ENCODE data around the gene KCTD16.

Gene KCTD16

GRCh38 chr5:144203750-144204596 is 33.3 kb downstream of the KCTD16 start:
- no peaks in the 10 kb centered on the region for H3K27me3 ChIP-seq (ENCODE audit: insufficient read depth, low read depth, severe bottlenecking)
- peak; percentile 44 for DNase-seq
- H3K4me3 ChIP-seq (ENCODE audit: low read depth, low read length) = no peak overlapping the region
- H3K9me3 ChIP-seq (ENCODE audit: severe bottlenecking) = no peaks in the 10 kb centered on the region
- no peaks in the 10 kb centered on the region for H3K36me3 ChIP-seq
- H3K27ac ChIP-seq = no peak overlapping the region
- TF ChIP-seq, protein P1, sequence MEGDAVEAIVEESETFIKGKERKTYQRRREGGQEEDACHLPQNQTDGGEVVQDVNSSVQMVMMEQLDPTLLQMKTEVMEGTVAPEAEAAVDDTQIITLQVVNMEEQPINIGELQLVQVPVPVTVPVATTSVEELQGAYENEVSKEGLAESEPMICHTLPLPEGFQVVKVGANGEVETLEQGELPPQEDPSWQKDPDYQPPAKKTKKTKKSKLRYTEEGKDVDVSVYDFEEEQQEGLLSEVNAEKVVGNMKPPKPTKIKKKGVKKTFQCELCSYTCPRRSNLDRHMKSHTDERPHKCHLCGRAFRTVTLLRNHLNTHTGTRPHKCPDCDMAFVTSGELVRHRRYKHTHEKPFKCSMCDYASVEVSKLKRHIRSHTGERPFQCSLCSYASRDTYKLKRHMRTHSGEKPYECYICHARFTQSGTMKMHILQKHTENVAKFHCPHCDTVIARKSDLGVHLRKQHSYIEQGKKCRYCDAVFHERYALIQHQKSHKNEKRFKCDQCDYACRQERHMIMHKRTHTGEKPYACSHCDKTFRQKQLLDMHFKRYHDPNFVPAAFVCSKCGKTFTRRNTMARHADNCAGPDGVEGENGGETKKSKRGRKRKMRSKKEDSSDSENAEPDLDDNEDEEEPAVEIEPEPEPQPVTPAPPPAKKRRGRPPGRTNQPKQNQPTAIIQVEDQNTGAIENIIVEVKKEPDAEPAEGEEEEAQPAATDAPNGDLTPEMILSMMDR (IDR thresholded peaks at IDR 0.05; ENCODE audit: low read depth, low read length) = peak; percentile 67

- no peak overlapping the region for H3K27ac ChIP-seq
- TF ChIP-seq, protein P1 (IDR thresholded peaks at IDR 0.05; ENCODE audit: low read depth, low read length) = no peak
- H3K36me3 ChIP-seq = no peaks in the 10 kb centered on the region
- no peaks in the 10 kb centered on the region for H3K9me3 ChIP-seq (ENCODE audit: severe bottlenecking)
- H3K27me3 ChIP-seq (ENCODE audit: insufficient read depth, low read depth, severe bottlenecking) = no peaks in the 10 kb centered on the region
- DNase-seq = peak; percentile 16
- H3K4me3 ChIP-seq (ENCODE audit: low read depth, low read length) = peak overlapping the region; percentile 45
These were observed 34.5 kb downstream of the KCTD16 start for GRCh38 chr5:144205141-144205551.

DNA sequence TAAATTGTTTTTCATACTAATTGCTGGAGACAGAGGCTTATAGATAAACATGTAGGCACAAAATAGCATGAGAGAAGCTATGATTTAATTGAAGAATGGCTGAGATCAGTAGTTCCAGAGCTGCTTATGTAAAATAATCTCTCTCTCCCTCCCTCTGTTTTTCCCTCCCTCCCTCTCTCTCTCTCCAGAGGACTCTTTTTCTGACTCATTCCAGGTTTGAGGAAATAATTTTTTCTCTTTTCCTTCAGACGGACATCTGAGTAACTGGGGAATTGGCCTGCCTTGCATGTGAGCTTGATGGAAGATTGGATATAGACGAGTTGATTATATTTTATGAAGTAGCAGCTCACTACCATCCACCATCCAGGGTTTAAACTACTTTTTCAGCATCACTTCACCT is 35.5 kb downstream of the KCTD16 start:
- H3K27ac ChIP-seq = no peak overlapping the region
- no peaks in the 10 kb centered on the region for H3K27me3 ChIP-seq (ENCODE audit: insufficient read depth, low read depth, severe bottlenecking)
- no peaks in the 10 kb centered on the region for H3K36me3 ChIP-seq
- H3K9me3 ChIP-seq (ENCODE audit: severe bottlenecking) = no peaks in the 10 kb centered on the region
- TF ChIP-seq, protein P1 (IDR thresholded peaks at IDR 0.05; ENCODE audit: low read depth, low read length) = no peak
- no peak for DNase-seq
- H3K4me3 ChIP-seq (ENCODE audit: low read depth, low read length) = no peak overlapping the region

DNA sequence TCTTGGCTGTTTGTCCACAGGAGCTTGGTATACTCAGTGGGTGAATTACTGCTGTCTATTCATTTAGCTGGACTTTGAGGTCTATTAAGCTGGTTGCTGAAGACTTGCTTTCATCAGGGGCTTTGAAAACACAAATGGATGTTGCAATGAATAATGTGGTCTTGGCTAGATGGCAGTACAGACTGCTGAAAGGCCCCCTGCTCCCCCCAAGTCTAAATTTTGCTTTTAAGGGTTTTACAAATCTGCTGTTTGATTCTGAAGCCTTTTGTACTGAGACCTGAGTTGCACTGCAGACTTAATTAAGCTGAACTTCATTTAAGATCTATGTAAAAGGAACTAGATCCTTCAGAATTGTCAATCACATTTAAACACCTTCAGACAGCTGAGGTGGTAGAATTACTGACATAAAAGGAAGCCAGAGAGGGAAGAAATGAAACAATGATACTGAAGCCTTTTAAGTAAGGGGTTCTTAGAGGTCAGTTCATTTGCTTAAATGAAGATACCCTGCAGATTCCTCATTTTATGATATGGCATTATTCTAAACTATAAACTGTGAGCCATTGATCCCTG is 37.3 kb downstream of the KCTD16 start:
- TF ChIP-seq, protein P1 (IDR thresholded peaks at IDR 0.05; ENCODE audit: low read depth, low read length) = peak; percentile 27; the same call in 1 of the 2 replicates
- no peaks in the 10 kb centered on the region for H3K9me3 ChIP-seq (ENCODE audit: severe bottlenecking)
- H3K4me3 ChIP-seq (ENCODE audit: low read depth, low read length) = no peak overlapping the region
- H3K27me3 ChIP-seq (ENCODE audit: insufficient read depth, low read depth, severe bottlenecking) = no peaks in the 10 kb centered on the region
- H3K27ac ChIP-seq = no peak overlapping the region
- DNase-seq = no peak
- H3K36me3 ChIP-seq = no peaks in the 10 kb centered on the region

GRCh38 chr5:144209361-144209760 is 38.7 kb downstream of the KCTD16 start:
- H3K27ac ChIP-seq = no peak overlapping the region
- H3K9me3 ChIP-seq (ENCODE audit: severe bottlenecking) = no peaks in the 10 kb centered on the region
- H3K36me3 ChIP-seq = no peaks in the 10 kb centered on the region
- H3K4me3 ChIP-seq (ENCODE audit: low read depth, low read length) = no peak overlapping the region
- DNase-seq = no peak
- no peaks in the 10 kb centered on the region for H3K27me3 ChIP-seq (ENCODE audit: insufficient read depth, low read depth, severe bottlenecking)
- TF ChIP-seq, protein P1 (IDR thresholded peaks at IDR 0.05; ENCODE audit: low read depth, low read length) = no peak
